HepG2 (cell line): ENCODE data around the gene CSMD2. TPM values are rescaled to one million over a fixed set of nuclear protein-coding genes. Genes with fewer than 3 reads are reported as not detected.

Source experiments
- ATAC-seq: fragments of 200-7000 bp; cut with Tn5 transposase; 3 replicates; pipeline ENCODE4 v1.9.1; 2020; ENCODE audit warnings: mild to moderate bottlenecking, moderate library complexity
- BruUV-seq: library from RNA; stranded (reverse); fragments of 400-500 nt; replicated peaks from 2 replicates; lab custom pipeline; 2021; lab: Mats Ljungman, UMichigan
- CTCF ChIA-PET: fragments of 300-600 bp; formaldehyde crosslinking; extraction: SDS; loops from one replicate; lab custom pipeline; 2021; ENCODE audit warnings: low total read pairs, inconsistent platforms, low intra/inter-chr PET ratio; lab: Yijun Ruan, JAX
- POLR2A ChIA-PET: fragments of 350-600 bp; sonication (Branson Sonifier 250); formaldehyde crosslinking; loops from one replicate; lab custom pipeline; 2020; ENCODE audit warnings: antibody characterized with exemption, inconsistent platforms; lab: Yijun Ruan, JAX
- DNase-seq: peaks from one replicate; pipeline ENCODE4 v3.0.0-alpha.2; 2015; ENCODE audit warnings: low spot score
- FAIRE-seq: peaks from 3 replicates; lab custom pipeline; 2011; peaks lifted over from hg19 to GRCh38; lab: Jason Lieb, UNC
- H2AFZ ChIP-seq: one replicate; pipeline ENCODE4 v1.6.1; 2011; ENCODE audit warnings: low read length, inconsistent platforms
- H3K27ac ChIP-seq: fragments of 300-600 bp; 3 replicates; pipeline ENCODE4 v1.8.0; 2011; ENCODE audit warnings: mixed run types, mild to moderate bottlenecking, mixed read lengths, low read length, inconsistent platforms; ENCODE audit not compliant: insufficient read depth; ENCODE audit errors: extremely low read length
- H3K27me3 ChIP-seq, 2 experiments: fragments of 200-600 bp in 1 of 2; 2 replicates in 1 of 2; 3 replicates in 1 of 2; pipeline versions ENCODE4 v1.6.0 to v1.8.0; 2011; ENCODE audit warnings: low read length in 2 of 2, mild to moderate bottlenecking in 2 of 2, moderate library complexity in 2 of 2, inconsistent platforms in 1 of 2; ENCODE audit not compliant: insufficient read depth in 2 of 2, control insufficient read depth in 1 of 2
- H3K36me3 ChIP-seq, 2 experiments: fragments of 200-600 bp in 1 of 2; replicated peaks in 1 of 2; 2 replicates in 1 of 2; 3 replicates in 1 of 2; pipeline versions ENCODE4 v1.5.1 to v1.8.0; 2011; ENCODE audit warnings: low read length in 2 of 2, inconsistent platforms in 1 of 2; ENCODE audit not compliant: insufficient read depth in 2 of 2, control insufficient read depth in 1 of 2
- H3K4me1 ChIP-seq: 2 replicates; pipeline ENCODE4 v1.5.1; 2012; ENCODE audit warnings: low read length, inconsistent platforms; ENCODE audit not compliant: insufficient read depth
- H3K4me2 ChIP-seq: 2 replicates; pipeline ENCODE4 v1.6.0; 2011; ENCODE audit warnings: low read depth, low read length, inconsistent platforms
- H3K4me3 ChIP-seq, 3 experiments: fragments of 200-600 bp in 1 of 3; sonication (generic), shearing (Covaris generic) in 1 of 3; replicated peaks in 1 of 3; 2 replicates each; pipeline ENCODE4 v1.5.1; 2011 to 2016; ENCODE audit warnings: low read length in 3 of 3, inconsistent platforms in 2 of 3, low read depth in 2 of 3, mild to moderate bottlenecking in 2 of 3, control low read depth in 1 of 3, mixed read lengths in 1 of 3; ENCODE audit not compliant: insufficient read depth in 1 of 3
- H3K79me2 ChIP-seq: one replicate; pipeline ENCODE4 v1.6.1; 2011; ENCODE audit warnings: low read length, inconsistent platforms; ENCODE audit not compliant: insufficient read depth
- H3K9ac ChIP-seq: 2 replicates; pipeline ENCODE4 v1.6.0; 2011; ENCODE audit warnings: mild to moderate bottlenecking, low read depth, low read length, inconsistent platforms; ENCODE audit not compliant: insufficient read depth
- H3K9me3 ChIP-seq: 2 replicates; pipeline ENCODE4 v1.5.1; 2012; ENCODE audit warnings: mild to moderate bottlenecking, low read length
- H4K20me1 ChIP-seq: 2 replicates; pipeline ENCODE4 v1.6.0; 2011; ENCODE audit warnings: inconsistent platforms, mild to moderate bottlenecking, low read length, moderate library complexity; ENCODE audit not compliant: insufficient read depth
- ASH2L ChIP-seq: fragments of 300-600, 200-600 bp; sonication (generic); IDR thresholded peaks from 2 replicates; pipeline ENCODE4 v1.7.0; 2017; ENCODE audit warnings: low read depth, mild to moderate bottlenecking, moderate library complexity, mixed read lengths, low read length; ENCODE audit not compliant: insufficient read length
- EHMT2 ChIP-seq: fragments of 200-600 bp; sonication (generic); IDR thresholded peaks from 2 replicates; pipeline ENCODE4 v1.7.0; 2017; ENCODE audit warnings: antibody characterized with exemption, low read depth, low read length, borderline replicate concordance
- HCFC1 ChIP-seq: fragments of 150-350 bp; IDR thresholded peaks from 2 replicates; pipeline ENCODE4 v1.6.1; 2014; ENCODE audit warnings: low read depth, low read length
- KDM1A ChIP-seq: IDR thresholded peaks from 2 replicates; pipeline ENCODE4 v1.6.1; 2016; ENCODE audit warnings: missing compliant biosample characterization
- KDM3A ChIP-seq: IDR thresholded peaks from 2 replicates; pipeline ENCODE4 v1.6.1; 2018; ENCODE audit warnings: low read depth, missing compliant biosample characterization
- NRL ChIP-seq: sonication (generic); formaldehyde crosslinking; IDR thresholded peaks from 2 replicates; pipeline ENCODE4 v1.5.0; 2020; ENCODE audit warnings: missing genetic modification reagents, mild to moderate bottlenecking, moderate library complexity, borderline replicate concordance
- ZBTB21 ChIP-seq: sonication (generic); formaldehyde crosslinking; IDR thresholded peaks from 2 replicates; pipeline ENCODE4 v1.4.0; 2020; ENCODE audit warnings: missing genetic modification reagents
- ZNF124 ChIP-seq: sonication (generic); formaldehyde crosslinking; IDR thresholded peaks from 2 replicates; pipeline ENCODE4 v1.4.0; 2020; ENCODE audit warnings: missing genetic modification reagents
- ZNF3 ChIP-seq: IDR thresholded peaks from 2 replicates; pipeline ENCODE4 v1.7.0; 2017; ENCODE audit warnings: inconsistent platforms
- ZNF350 ChIP-seq: sonication (generic); formaldehyde crosslinking; IDR thresholded peaks from 2 replicates; pipeline ENCODE4 v1.4.0; 2020; ENCODE audit warnings: mild to moderate bottlenecking, low read depth, missing genetic modification reagents, borderline replicate concordance
- ZNF749 ChIP-seq: sonication (generic); formaldehyde crosslinking; IDR thresholded peaks from 2 replicates; pipeline ENCODE4 v1.8.0; 2022; ENCODE audit warnings: mild to moderate bottlenecking, missing genetic modification reagents, moderate library complexity, borderline replicate concordance
- ZNF775 ChIP-seq: sonication (generic); formaldehyde crosslinking; IDR thresholded peaks from 2 replicates; pipeline ENCODE4 v1.4.0; 2020; ENCODE audit warnings: missing genetic modification reagents, mild to moderate bottlenecking, moderate library complexity, borderline replicate concordance
- ZNF83 ChIP-seq: sonication (generic); formaldehyde crosslinking; IDR thresholded peaks from 2 replicates; pipeline ENCODE4 v1.4.0; 2020; ENCODE audit warnings: missing genetic modification reagents, mild to moderate bottlenecking, borderline replicate concordance
- ZNF879 ChIP-seq: sonication (generic); formaldehyde crosslinking; IDR thresholded peaks from 2 replicates; pipeline ENCODE4 v1.8.1; 2023; ENCODE audit warnings: missing genetic modification reagents
- ZZZ3 ChIP-seq: sonication (generic); formaldehyde crosslinking; IDR thresholded peaks from 2 replicates; pipeline ENCODE4 v1.4.0; 2020; ENCODE audit warnings: missing genetic modification reagents, mild to moderate bottlenecking, borderline replicate concordance
- WGBS: methylation state at CpG from one replicate; pipeline ENCODE4 v1.1.6; 2017; ENCODE audit warnings: low lambda C conversion rate; 5-methylcytosine and 5-hydroxymethylcytosine counted together
- in situ Hi-C: cut with HindIII; loops from 2 replicates; pipeline ENCODE4 v1.10.0; 2017; ENCODE audit warnings: low pct_unique_long_range_greater_than_20kb; ENCODE audit not compliant: extremely low pct_ligation_motif_present
- intact Hi-C: fragments of 100-400 bp; cut with micrococcal nuclease; formaldehyde crosslinking; loops from one replicate; pipeline ENCODE4 v1.10.0; 2022; ENCODE audit not compliant: unreplicated experiment
- polyA plus RNA-seq, 8 experiments: library from polyadenylated mRNA; depleted of rRNA in 3 of 8; stranded (reverse) in 7 of 8; unstranded in 1 of 8; fragments of >200 nt; fragmentation: Illumina TruSeq in 4 of 8; extraction: Trizol in 4 of 8; gene quantifications; 2 replicates each; pipeline versions ENCODE4 v1.2.1 to v1.2.3, GENCODE V29; 2011 to 2016; ENCODE audit warnings: low read depth in 4 of 8, missing spikeins in 1 of 8, mixed read lengths in 1 of 8; ENCODE audit not compliant: insufficient read depth in 1 of 8
- total RNA-seq, 5 experiments: library from RNA; depleted of rRNA; stranded (reverse); fragments of >200 nt; fragmentation: Illumina TruSeq; extraction: Trizol; gene quantifications; 2 replicates each; pipeline ENCODE4 v1.2.3, GENCODE V29; 2016; ENCODE audit warnings: low read depth in 1 of 5
- TF ChIP-seq, protein P1 (sequence below): sonication (generic); formaldehyde crosslinking; IDR thresholded peaks from 2 replicates; pipeline ENCODE4 v1.4.0; 2020; ENCODE audit warnings: missing genetic modification reagents, mild to moderate bottlenecking, borderline replicate concordance
- TF ChIP-seq, protein P2 (sequence below): sonication (generic); formaldehyde crosslinking; IDR thresholded peaks from 2 replicates; pipeline ENCODE4 v1.4.0; 2020; ENCODE audit warnings: missing genetic modification reagents
- TF ChIP-seq, protein P3 (sequence below): sonication (generic); formaldehyde crosslinking; conservative IDR thresholded peaks from 2 replicates; pipeline ENCODE4 v1.8.0; 2022; ENCODE audit warnings: mild to moderate bottlenecking, moderate library complexity, missing genetic modification reagents

The CSMD2 gene
- total and polyA plus RNA-seq, 2 of the 13 experiments (the other 11 are each of a cell fraction or from before 2014, with no cell fraction given), result not detected

DNA sequence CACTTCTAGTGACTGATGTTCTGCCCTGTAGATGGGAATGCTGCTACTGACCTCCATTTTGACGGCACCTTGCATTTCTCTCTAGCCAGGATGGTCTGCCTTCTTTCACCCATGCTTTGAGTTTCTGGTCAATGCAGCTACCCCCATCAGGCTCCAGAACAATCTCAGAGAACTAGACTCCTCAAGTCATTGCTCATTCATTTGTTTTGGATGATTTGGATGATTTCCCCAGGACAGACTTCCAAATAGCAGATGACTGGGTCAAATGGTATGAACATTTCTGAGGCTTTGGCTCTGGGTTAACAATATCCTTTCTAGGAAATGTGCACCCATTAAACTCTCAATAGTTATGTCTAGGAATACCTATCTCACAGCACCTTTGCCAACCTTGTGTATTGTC lies 63.9 kb downstream of the CSMD2 start (continued):
- TF ChIP-seq, protein P1, sequence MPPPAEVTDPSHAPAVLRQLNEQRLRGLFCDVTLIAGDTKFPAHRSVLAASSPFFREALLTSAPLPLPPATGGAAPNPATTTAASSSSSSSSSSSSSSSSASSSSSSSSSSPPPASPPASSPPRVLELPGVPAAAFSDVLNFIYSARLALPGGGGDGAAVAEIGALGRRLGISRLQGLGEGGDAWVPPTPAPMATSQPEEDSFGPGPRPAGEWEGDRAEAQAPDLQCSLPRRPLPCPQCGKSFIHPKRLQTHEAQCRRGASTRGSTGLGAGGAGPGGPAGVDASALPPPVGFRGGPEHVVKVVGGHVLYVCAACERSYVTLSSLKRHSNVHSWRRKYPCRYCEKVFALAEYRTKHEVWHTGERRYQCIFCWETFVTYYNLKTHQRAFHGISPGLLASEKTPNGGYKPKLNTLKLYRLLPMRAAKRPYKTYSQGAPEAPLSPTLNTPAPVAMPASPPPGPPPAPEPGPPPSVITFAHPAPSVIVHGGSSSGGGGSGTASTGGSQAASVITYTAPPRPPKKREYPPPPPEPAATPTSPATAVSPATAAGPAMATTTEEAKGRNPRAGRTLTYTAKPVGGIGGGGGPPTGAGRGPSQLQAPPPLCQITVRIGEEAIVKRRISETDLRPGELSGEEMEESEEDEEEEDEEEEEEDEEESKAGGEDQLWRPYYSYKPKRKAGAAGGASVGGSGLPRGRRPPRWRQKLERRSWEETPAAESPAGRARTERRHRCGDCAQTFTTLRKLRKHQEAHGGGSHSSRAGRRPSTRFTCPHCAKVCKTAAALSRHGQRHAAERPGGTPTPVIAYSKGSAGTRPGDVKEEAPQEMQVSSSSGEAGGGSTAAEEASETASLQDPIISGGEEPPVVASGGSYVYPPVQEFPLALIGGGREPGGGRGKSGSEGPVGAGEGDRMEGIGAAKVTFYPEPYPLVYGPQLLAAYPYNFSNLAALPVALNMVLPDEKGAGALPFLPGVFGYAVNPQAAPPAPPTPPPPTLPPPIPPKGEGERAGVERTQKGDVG (CRISPR knock-in tag), result no peak
- TF ChIP-seq, protein P2, sequence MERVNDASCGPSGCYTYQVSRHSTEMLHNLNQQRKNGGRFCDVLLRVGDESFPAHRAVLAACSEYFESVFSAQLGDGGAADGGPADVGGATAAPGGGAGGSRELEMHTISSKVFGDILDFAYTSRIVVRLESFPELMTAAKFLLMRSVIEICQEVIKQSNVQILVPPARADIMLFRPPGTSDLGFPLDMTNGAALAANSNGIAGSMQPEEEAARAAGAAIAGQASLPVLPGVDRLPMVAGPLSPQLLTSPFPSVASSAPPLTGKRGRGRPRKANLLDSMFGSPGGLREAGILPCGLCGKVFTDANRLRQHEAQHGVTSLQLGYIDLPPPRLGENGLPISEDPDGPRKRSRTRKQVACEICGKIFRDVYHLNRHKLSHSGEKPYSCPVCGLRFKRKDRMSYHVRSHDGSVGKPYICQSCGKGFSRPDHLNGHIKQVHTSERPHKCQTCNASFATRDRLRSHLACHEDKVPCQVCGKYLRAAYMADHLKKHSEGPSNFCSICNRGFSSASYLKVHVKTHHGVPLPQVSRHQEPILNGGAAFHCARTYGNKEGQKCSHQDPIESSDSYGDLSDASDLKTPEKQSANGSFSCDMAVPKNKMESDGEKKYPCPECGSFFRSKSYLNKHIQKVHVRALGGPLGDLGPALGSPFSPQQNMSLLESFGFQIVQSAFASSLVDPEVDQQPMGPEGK (CRISPR knock-in tag), result no peak
- TF ChIP-seq ZNF3 (CRISPR knock-in tag) (no peak), ZNF83 (CRISPR knock-in tag) (no peak), KDM1A (no peak)

DNA sequence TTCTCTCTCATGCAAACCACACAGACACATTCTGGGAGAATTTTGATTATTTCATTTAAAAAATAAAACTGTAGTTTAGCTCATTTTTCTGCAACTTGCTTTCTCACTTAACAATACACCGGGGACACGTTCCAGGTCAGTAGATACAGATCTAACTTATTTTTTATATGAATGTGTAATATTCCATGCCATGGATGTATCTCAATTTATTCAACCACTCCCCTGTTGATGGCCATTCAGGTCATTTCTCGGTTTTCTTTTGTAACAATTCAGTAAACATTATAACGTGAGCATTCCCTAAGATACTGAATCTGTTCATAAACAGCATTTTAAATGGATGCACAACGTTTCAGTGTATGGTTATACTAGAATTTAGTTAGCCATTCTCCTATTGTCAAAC lies 64.7 kb downstream of the CSMD2 start:
- no TSS peak for BruUV-seq
- Histone ChIP-seq H3K79me2 (no peaks in the 10 kb centered on the region), H3K27me3 (0 out of 5 replicates have a peak, but pooled peaks cover 0 to 3% of the 10 kb centered on the region in 2 experiments), H2AFZ (no peak overlapping the region), H3K4me1 (no peaks in the 10 kb centered on the region), H3K27ac (no peak overlapping the region), H3K4me2 (no peak overlapping the region), H3K9me3 (no peaks in the 10 kb centered on the region), H3K36me3 (no peaks in the 10 kb centered on the region), H3K9ac (no peak overlapping the region), H4K20me1 (no peaks in the 10 kb centered on the region), H3K4me3 (no peak overlapping the region)
- intact Hi-C loops (no loop called here), in situ Hi-C loops (no loop called here)
- DNase-seq (no peak), ATAC-seq (no peak), FAIRE-seq (no peak)
- ChIA-PET POLR2A (no interaction called here), CTCF (no interaction called here)
- WGBS, result 2% methylated on average over 5 of the region's 5 CpGs
- TF ChIP-seq, protein P3, sequence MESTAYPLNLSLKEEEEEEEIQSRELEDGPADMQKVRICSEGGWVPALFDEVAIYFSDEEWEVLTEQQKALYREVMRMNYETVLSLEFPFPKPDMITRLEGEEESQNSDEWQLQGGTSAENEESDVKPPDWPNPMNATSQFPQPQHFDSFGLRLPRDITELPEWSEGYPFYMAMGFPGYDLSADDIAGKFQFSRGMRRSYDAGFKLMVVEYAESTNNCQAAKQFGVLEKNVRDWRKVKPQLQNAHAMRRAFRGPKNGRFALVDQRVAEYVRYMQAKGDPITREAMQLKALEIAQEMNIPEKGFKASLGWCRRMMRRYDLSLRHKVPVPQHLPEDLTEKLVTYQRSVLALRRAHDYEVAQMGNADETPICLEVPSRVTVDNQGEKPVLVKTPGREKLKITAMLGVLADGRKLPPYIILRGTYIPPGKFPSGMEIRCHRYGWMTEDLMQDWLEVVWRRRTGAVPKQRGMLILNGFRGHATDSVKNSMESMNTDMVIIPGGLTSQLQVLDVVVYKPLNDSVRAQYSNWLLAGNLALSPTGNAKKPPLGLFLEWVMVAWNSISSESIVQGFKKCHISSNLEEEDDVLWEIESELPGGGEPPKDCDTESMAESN (CRISPR knock-in tag), result no peak
- TF ChIP-seq KDM3A, result no peak
- TF ChIP-seq ASH2L, result no peak
- TF ChIP-seq HCFC1, result no peak
- TF ChIP-seq ZBTB21 (CRISPR knock-in tag), result no peak
- TF ChIP-seq ZNF350 (CRISPR knock-in tag), result no peak
- TF ChIP-seq ZNF749, result no peak
- no peak for TF ChIP-seq ZNF124 (CRISPR knock-in tag)
- no peak for TF ChIP-seq ZNF775 (CRISPR knock-in tag)
- TF ChIP-seq ZZZ3 (CRISPR knock-in tag), result no peak
- no peak for TF ChIP-seq EHMT2
- no peak for TF ChIP-seq ZNF879
- TF ChIP-seq NRL, result no peak
